ENCODE results near the gene MYCL.
A peak's percentile ranks its signal among the peaks of the same experiment; 100 is the strongest.

Gene MYCL

GRCh38 chr1:39899611-39900538 lies 1.8 kb downstream of the MYCL start:
- no peak for TF ChIP-seq POLR2AphosphoS5 (IDR thresholded peaks at IDR 0.05; ENCODE audit: low read depth, low read length)
- TF ChIP-seq REST (IDR thresholded peaks at IDR 0.05; ENCODE audit: insufficient read depth in 1 of 2, low read depth in 2 of 2, low read length in 2 of 2) = no peak
- no peak for TF ChIP-seq FOXP2 (optimal IDR thresholded peaks at IDR 0.05; ENCODE audit: borderline replicate concordance, extremely low read depth, extremely low read length, insufficient read depth)

GRCh38 chr1:39898648-39899603 lies 2.8 kb downstream of the MYCL start:
- TF ChIP-seq SIN3A (IDR thresholded peaks at IDR 0.05; ENCODE audit: borderline replicate concordance, insufficient read depth, low read length) = 0 out of 2 replicates have a peak, but pooled peaks have one; percentile 39
- no peak for TF ChIP-seq POLR2AphosphoS5 (IDR thresholded peaks at IDR 0.05; ENCODE audit: low read depth, low read length)

GRCh38 chr1:39898191-39898590 lies 3.5 kb downstream of the MYCL start:
- TF ChIP-seq FOXP2 (optimal IDR thresholded peaks at IDR 0.05; ENCODE audit: borderline replicate concordance, extremely low read depth, extremely low read length, insufficient read depth) (no peak), REST (IDR thresholded peaks at IDR 0.05; ENCODE audit: insufficient read depth in 1 of 2, low read depth in 2 of 2, low read length in 2 of 2) (no peak), TAF1 (IDR thresholded peaks at IDR 0.05; ENCODE audit: borderline replicate concordance, insufficient read depth, low read length) (no peak), SIN3A (IDR thresholded peaks at IDR 0.05; ENCODE audit: borderline replicate concordance, insufficient read depth, low read length) (no peak), POLR2AphosphoS5 (IDR thresholded peaks at IDR 0.05; ENCODE audit: low read depth, low read length) (no peak)

GRCh38 chr1:39896909-39897685 lies 4.6 kb downstream of the MYCL start:
- TF ChIP-seq POLR2AphosphoS5 (IDR thresholded peaks at IDR 0.05; ENCODE audit: low read depth, low read length) = no peak
- TF ChIP-seq FOXP2 (optimal IDR thresholded peaks at IDR 0.05; ENCODE audit: borderline replicate concordance, extremely low read depth, extremely low read length, insufficient read depth) = no peak
- TF ChIP-seq TAF1 (IDR thresholded peaks at IDR 0.05; ENCODE audit: borderline replicate concordance, insufficient read depth, low read length) = no peak
- no peak for TF ChIP-seq REST (IDR thresholded peaks at IDR 0.05; ENCODE audit: insufficient read depth in 1 of 2, low read depth in 2 of 2, low read length in 2 of 2)
- TF ChIP-seq SIN3A (IDR thresholded peaks at IDR 0.05; ENCODE audit: borderline replicate concordance, insufficient read depth, low read length) = no peak
